HepG2 (cell line): ENCODE results near the gene SLC4A9.

Source experiments
- ARNTL ChIP-seq: sonication (generic); formaldehyde crosslinking; IDR thresholded peaks from 2 replicates; pipeline ENCODE4 v1.4.0; 2020; ENCODE audit warnings: mild to moderate bottlenecking, missing genetic modification reagents
- FOXJ3 ChIP-seq: sonication (generic); formaldehyde crosslinking; IDR thresholded peaks from 2 replicates; pipeline ENCODE4 v1.4.0; 2020; ENCODE audit warnings: missing genetic modification reagents, mild to moderate bottlenecking, borderline replicate concordance
- HOXA9 ChIP-seq: sonication (generic); formaldehyde crosslinking; IDR thresholded peaks from 2 replicates; pipeline ENCODE4 v1.8.1; 2022; ENCODE audit warnings: missing genetic modification reagents, mild to moderate bottlenecking, moderate library complexity, borderline replicate concordance
- KMT2B ChIP-seq: IDR thresholded peaks from 2 replicates; pipeline ENCODE4 v1.6.1; 2016; ENCODE audit warnings: missing genetic modification reagents, missing compliant biosample characterization
- RARG ChIP-seq: sonication (generic); formaldehyde crosslinking; IDR thresholded peaks from 2 replicates; pipeline ENCODE4 v1.4.0; 2020; ENCODE audit warnings: low read depth, mild to moderate bottlenecking, missing genetic modification reagents
- TAF1 ChIP-seq: sonication (generic); formaldehyde crosslinking; IDR thresholded peaks from 2 replicates; pipeline ENCODE4 v1.4.0; 2020; ENCODE audit warnings: missing genetic modification reagents
- ZNF558 ChIP-seq: sonication (generic); formaldehyde crosslinking; IDR thresholded peaks from 2 replicates; pipeline ENCODE4 v1.9.0; 2022; ENCODE audit warnings: mild to moderate bottlenecking, missing genetic modification reagents, borderline replicate concordance
- TF ChIP-seq, protein P1 (sequence below): sonication (generic); formaldehyde crosslinking; IDR thresholded peaks from 2 replicates; pipeline ENCODE4 v1.5.0; 2020; ENCODE audit warnings: mild to moderate bottlenecking, missing genetic modification reagents, moderate library complexity

DNA sequence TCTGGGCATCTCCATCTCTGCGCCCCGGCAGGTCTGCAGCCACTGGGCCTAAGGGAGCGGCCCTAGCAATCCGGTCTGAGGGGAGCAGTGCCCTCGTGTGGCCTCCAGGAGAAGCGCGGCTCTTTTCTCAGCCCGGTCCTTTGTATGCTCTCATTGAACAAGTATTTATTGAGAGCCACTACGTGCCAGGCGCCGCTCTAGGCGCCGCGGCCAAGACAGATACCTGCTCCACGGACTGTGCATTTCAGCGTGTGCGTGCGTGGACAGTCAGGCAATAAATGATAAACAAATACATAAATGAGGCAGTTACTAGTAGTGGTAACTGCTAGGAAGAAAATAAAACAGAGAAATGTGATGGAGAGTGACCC lies 2.3 kb upstream of the SLC4A9 start:
- TF ChIP-seq ZNF558 (CRISPR knock-in tag) (no peak), HOXA9 (no peak), TAF1 (CRISPR knock-in tag) (no peak), FOXJ3 (CRISPR knock-in tag) (no peak), RARG (CRISPR knock-in tag) (no peak), KMT2B (CRISPR knock-in tag) (peak; percentile 33; the same call in 1 of the 2 replicates), ARNTL (CRISPR knock-in tag) (no peak)
- TF ChIP-seq, protein P1, sequence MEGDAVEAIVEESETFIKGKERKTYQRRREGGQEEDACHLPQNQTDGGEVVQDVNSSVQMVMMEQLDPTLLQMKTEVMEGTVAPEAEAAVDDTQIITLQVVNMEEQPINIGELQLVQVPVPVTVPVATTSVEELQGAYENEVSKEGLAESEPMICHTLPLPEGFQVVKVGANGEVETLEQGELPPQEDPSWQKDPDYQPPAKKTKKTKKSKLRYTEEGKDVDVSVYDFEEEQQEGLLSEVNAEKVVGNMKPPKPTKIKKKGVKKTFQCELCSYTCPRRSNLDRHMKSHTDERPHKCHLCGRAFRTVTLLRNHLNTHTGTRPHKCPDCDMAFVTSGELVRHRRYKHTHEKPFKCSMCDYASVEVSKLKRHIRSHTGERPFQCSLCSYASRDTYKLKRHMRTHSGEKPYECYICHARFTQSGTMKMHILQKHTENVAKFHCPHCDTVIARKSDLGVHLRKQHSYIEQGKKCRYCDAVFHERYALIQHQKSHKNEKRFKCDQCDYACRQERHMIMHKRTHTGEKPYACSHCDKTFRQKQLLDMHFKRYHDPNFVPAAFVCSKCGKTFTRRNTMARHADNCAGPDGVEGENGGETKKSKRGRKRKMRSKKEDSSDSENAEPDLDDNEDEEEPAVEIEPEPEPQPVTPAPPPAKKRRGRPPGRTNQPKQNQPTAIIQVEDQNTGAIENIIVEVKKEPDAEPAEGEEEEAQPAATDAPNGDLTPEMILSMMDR = peak; percentile 93
